Mesenchymal stem cell (in vitro differentiated cells and primary cell): ENCODE results near the gene ROPN1L.
"Not testable (repeated sequence)": the region's sequence is repeated elsewhere in the genome, so short reads cannot be mapped to it uniquely, and the experiment has no call there.

Experiments used
- DNase-seq: peaks from one replicate; pipeline ENCODE4 v3.0.0-alpha.2; 2013
- H2AFZ ChIP-seq: one replicate; pipeline ENCODE4 v1.6.1; 2013; ENCODE audit warnings: low read depth, mild to moderate bottlenecking, control low read depth, inconsistent platforms, low read length, moderate library complexity
- H2AK5ac ChIP-seq: 2 replicates; pipeline ENCODE4 v1.6.1; 2013; ENCODE audit warnings: low read length, moderate library complexity, mild to moderate bottlenecking, inconsistent platforms; ENCODE audit not compliant: severe bottlenecking
- H2BK120ac ChIP-seq: one replicate; pipeline ENCODE4 v1.6.1; 2013; ENCODE audit warnings: low read depth, mild to moderate bottlenecking, inconsistent platforms, low read length, moderate library complexity
- H2BK12ac ChIP-seq, 2 experiments: one replicate each; pipeline ENCODE4 v1.6.1; 2013; ENCODE audit warnings: inconsistent platforms in 2 of 2, low read length in 2 of 2, mild to moderate bottlenecking in 2 of 2, moderate library complexity in 2 of 2, control low read depth in 1 of 2
- H2BK15ac ChIP-seq: one replicate; pipeline ENCODE4 v1.6.1; 2013; ENCODE audit warnings: mild to moderate bottlenecking, low read depth, inconsistent platforms; ENCODE audit not compliant: poor library complexity, severe bottlenecking
- H2BK5ac ChIP-seq: 2 replicates; pipeline ENCODE4 v1.6.1; 2013; ENCODE audit warnings: low read depth, mild to moderate bottlenecking, low read length, control low read depth, inconsistent platforms; ENCODE audit not compliant: poor library complexity, severe bottlenecking
- H3K14ac ChIP-seq, 2 experiments: one replicate each; pipeline ENCODE4 v1.6.1; 2013; ENCODE audit warnings: inconsistent platforms in 2 of 2, low read length in 2 of 2, control low read depth in 1 of 2, mild to moderate bottlenecking in 1 of 2, moderate library complexity in 1 of 2
- H3K18ac ChIP-seq, 2 experiments: one replicate each; pipeline ENCODE4 v1.6.1; 2013; ENCODE audit warnings: inconsistent platforms in 2 of 2, low read length in 2 of 2, control low read depth in 1 of 2, low read depth in 1 of 2, mild to moderate bottlenecking in 1 of 2
- H3K23ac ChIP-seq, 2 experiments: one replicate each; pipeline ENCODE4 v1.6.1; 2013; ENCODE audit warnings: inconsistent platforms in 2 of 2, low read length in 2 of 2, mild to moderate bottlenecking in 2 of 2, moderate library complexity in 2 of 2, control low read depth in 1 of 2
- H3K27ac ChIP-seq: 2 replicates; pipeline ENCODE4 v1.5.1; 2013; ENCODE audit warnings: mild to moderate bottlenecking, moderate library complexity, low read length, control low read depth, inconsistent platforms; ENCODE audit not compliant: poor library complexity, severe bottlenecking
- H3K27me3 ChIP-seq, 2 experiments: 2 replicates each; pipeline versions ENCODE4 v1.6.1 to v1.7.0; 2013; ENCODE audit warnings: low read length in 2 of 2, mild to moderate bottlenecking in 2 of 2, moderate library complexity in 2 of 2, control low read depth in 1 of 2, inconsistent platforms in 1 of 2; ENCODE audit not compliant: control insufficient read depth in 1 of 2, insufficient read depth in 1 of 2
- H3K36me3 ChIP-seq, 2 experiments: 2 replicates each; pipeline versions ENCODE4 v1.6.1 to v1.7.0; 2013; ENCODE audit warnings: low read length in 2 of 2, control low read depth in 1 of 2, inconsistent platforms in 1 of 2, low read depth in 1 of 2, mild to moderate bottlenecking in 1 of 2; ENCODE audit not compliant: insufficient read depth in 2 of 2, control insufficient read depth in 1 of 2
- H3K4ac ChIP-seq, 2 experiments: one replicate each; pipeline ENCODE4 v1.6.1; 2013; ENCODE audit warnings: inconsistent platforms in 2 of 2, low read length in 2 of 2, mild to moderate bottlenecking in 2 of 2, moderate library complexity in 2 of 2, control low read depth in 1 of 2, low read depth in 1 of 2
- H3K4me1 ChIP-seq: 2 replicates; pipeline ENCODE4 v1.6.1; 2013; ENCODE audit warnings: low read depth, low read length, control low read depth; ENCODE audit not compliant: control insufficient read depth, insufficient read depth
- H3K4me2 ChIP-seq: 2 replicates; pipeline ENCODE4 v1.6.1; 2013; ENCODE audit warnings: low read length, mild to moderate bottlenecking, inconsistent platforms; ENCODE audit not compliant: poor library complexity, severe bottlenecking
- H3K4me3 ChIP-seq, 2 experiments: 2 replicates each; pipeline versions ENCODE4 v1.5.1 to v1.7.0; 2013; ENCODE audit warnings: low read length in 2 of 2, mild to moderate bottlenecking in 2 of 2, control low read depth in 1 of 2, low read depth in 1 of 2; ENCODE audit not compliant: insufficient read depth in 1 of 2
- H3K79me1 ChIP-seq: replicated peaks from 2 replicates; pipeline ENCODE4 v1.6.1; 2013; ENCODE audit warnings: mild to moderate bottlenecking, control low read depth, low read length, inconsistent platforms; ENCODE audit not compliant: poor library complexity, severe bottlenecking
- H3K9ac ChIP-seq: 2 replicates; pipeline ENCODE4 v1.7.0; 2013; ENCODE audit warnings: mild to moderate bottlenecking, low read length, moderate library complexity
- H3K9me3 ChIP-seq: 2 replicates; pipeline ENCODE4 v1.7.0; 2013; ENCODE audit warnings: mild to moderate bottlenecking, low read length; ENCODE audit not compliant: control insufficient read depth
- H4K8ac ChIP-seq: one replicate; pipeline ENCODE4 v1.6.1; 2013; ENCODE audit warnings: inconsistent platforms, mild to moderate bottlenecking, low read length, moderate library complexity
- H4K91ac ChIP-seq: one replicate; pipeline ENCODE4 v1.6.1; 2013; ENCODE audit warnings: mild to moderate bottlenecking, low read length, inconsistent platforms
- WGBS: methylation state at CpG from one replicate; pipeline ENCODE4 v1.1.7; 2013; ENCODE audit warnings: mixed read lengths; 5-methylcytosine and 5-hydroxymethylcytosine counted together

ROPN1L gene

DNA sequence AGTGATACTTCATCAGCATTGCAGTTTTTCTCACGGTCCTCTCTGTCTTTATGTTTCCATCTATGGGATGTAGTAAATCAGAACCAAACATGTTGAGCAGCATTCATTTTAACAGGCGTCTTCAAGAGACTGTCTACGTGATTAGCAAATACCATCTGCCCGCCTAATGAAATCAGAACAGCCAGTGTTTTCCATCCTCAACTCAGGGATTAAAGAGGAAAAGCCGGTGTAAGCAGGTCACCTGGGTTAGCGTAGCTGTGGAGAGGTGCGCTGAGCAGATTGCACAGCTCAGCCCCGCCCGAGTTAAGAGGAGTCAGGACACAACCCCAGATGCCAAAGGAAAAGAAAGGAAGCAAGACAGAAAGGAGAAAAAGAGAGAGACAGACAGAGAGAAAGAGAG lies 67.9 kb downstream of the ROPN1L start:
- Histone ChIP-seq H3K23ac (no peak overlapping the region), H3K79me1 (no peaks in the 10 kb centered on the region), H2BK5ac (no peak overlapping the region), H3K27me3 (no peaks in the 10 kb centered on the region), H3K4ac (no peak overlapping the region), H3K36me3 (no peaks in the 10 kb centered on the region), H3K4me3 (no peak overlapping the region), H3K9ac (no peak overlapping the region), H2BK12ac (no peak overlapping the region), H3K4me1 (peaks cover 19% of the 10 kb centered on the region), H2AK5ac (peak overlapping the region; percentile 89), H3K18ac (no peak overlapping the region), H2BK15ac (no peak overlapping the region), H4K8ac (no peak overlapping the region), H2BK120ac (no peak overlapping the region), H3K14ac (no peak overlapping the region), H2AFZ (no peak overlapping the region), H3K9me3 (peaks cover 4% of the 10 kb centered on the region), H4K91ac (no peak overlapping the region), H3K4me2 (no peak overlapping the region), H3K27ac (no peak overlapping the region)
- no peak for DNase-seq
- WGBS, result 96% methylated on average over 7 of the region's 9 CpGs

DNA sequence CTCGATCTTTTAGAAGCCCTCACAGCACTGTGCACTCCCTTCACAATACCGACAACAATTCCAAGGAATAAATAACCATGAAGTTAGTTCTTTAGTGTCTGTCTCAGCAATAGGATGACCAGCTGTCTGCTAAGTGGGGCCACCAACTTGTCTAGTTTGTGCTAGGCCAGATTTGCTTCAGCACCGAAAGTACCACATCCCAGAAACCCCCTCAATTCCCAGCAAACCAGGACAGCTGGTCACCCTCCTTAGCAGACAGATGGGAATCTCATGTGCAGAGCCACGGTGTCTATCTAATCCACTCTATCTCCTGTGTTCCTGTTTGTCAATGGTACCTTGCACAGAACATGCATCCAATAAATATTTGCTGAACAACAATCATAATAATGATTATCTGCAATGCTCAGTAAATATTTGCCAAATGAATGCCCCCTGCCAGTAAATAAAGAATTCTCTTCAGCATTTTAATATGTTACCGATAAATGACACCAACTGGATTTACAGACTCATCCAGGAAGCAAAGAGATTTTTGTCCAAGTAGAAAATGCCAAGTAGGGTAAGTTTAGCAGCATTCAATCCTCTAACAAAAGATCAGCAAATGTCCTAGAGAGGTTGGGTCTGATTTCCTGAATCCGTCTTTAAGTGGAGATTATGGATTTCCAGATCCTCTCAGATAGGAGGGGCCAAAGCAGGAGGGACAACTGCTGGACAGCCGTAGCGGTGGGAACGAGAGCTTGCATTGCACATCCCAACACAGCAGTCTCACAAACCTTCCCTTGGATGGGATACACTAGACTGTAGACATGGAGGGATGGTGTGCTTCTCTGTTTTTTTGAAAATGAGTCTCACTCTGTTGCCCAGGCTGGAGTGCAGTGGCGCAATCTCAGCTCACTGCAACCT lies 70.3 kb downstream of the ROPN1L start:
- Histone ChIP-seq H3K27me3 (no peaks in the 10 kb centered on the region), H3K79me1 (no peaks in the 10 kb centered on the region), H3K36me3 (no peaks in the 10 kb centered on the region), H3K4me2 (no peak overlapping the region), H3K4me3 (no peak overlapping the region), H3K9ac (no peak overlapping the region), H2AFZ (no peak overlapping the region), H3K9me3 (peaks cover 4% of the 10 kb centered on the region), H2AK5ac (peak overlapping the region; percentile 99), H3K18ac (no peak overlapping the region), H4K8ac (no peak overlapping the region), H3K4ac (no peak overlapping the region), H2BK15ac (no peak overlapping the region), H4K91ac (no peak overlapping the region), H3K4me1 (peaks cover 20% of the 10 kb centered on the region), H2BK5ac (peak overlapping the region; percentile 77), H2BK12ac (no peak overlapping the region), H2BK120ac (no peak overlapping the region), H3K27ac (peak overlapping the region; percentile 89), H3K23ac (no peak overlapping the region), H3K14ac (peak overlapping the region in 1 of 2 experiments; percentile 75)
- no peak for DNase-seq
- 76% methylated on average over 7 of the region's 10 CpGs for WGBS

DNA sequence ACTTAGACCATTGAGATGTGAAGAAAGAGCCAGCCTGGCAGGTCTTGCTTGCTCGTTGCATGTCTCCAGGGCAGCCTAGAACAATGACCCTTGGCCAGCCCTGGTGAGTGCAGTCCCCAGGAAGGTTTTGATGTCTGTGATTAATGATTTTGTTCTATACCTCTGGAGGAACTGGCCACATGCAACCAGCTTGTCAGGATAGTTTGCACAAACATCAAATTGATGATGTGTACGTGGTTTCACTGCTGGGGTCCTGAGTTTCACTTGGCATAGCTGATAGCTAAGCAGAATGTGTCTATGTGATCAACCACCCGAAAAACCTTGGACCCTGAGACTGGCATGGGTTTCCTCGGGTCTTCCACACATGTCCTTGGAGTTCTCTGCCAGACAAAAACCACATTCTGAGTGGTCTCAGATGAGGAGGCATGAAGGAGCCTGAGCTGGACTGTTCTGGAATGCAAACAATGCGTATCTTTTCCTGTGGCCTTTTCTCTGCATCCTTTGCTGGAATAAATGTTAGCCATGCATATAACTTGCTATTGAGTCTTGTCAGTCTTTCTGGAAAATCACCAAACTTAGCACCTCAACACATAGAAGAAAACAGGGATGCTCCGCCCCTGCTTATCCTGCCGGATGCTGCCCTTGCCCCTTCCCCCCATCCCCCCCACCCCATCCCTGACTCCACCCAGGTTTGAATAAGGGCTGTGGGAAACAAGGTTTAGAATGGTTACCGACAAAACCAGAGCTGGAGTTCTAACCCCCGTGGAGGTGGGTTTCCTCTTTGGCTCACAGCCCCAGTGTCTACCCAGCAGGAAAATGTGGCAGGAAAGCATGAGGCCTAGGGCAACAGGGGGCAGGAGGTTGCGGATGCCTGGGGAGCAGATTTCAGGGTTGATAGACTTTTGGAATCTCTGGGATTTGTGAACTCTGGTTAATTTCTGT lies 72.1 kb downstream of the ROPN1L start:
- H3K9me3 ChIP-seq, result peaks cover 4% of the 10 kb centered on the region
- no peak overlapping the region for H3K14ac ChIP-seq
- H3K36me3 ChIP-seq, result no peaks in the 10 kb centered on the region
- H2BK5ac ChIP-seq, result peak overlapping the region; percentile 49
- DNase-seq, result peak; percentile 68
- H3K27me3 ChIP-seq, result no peaks in the 10 kb centered on the region
- H3K18ac ChIP-seq, result peak overlapping the region; percentile 60 to 67
- 23% methylated on average over 8 of the region's 10 CpGs for WGBS
- H3K4me1 ChIP-seq, result peaks cover 22% of the 10 kb centered on the region
- no peak overlapping the region for H4K8ac ChIP-seq
- H4K91ac ChIP-seq, result peak overlapping the region; percentile 37
- peak overlapping the region in 1 of 2 experiments; percentile 54 for H2BK12ac ChIP-seq
- no peaks in the 10 kb centered on the region for H3K79me1 ChIP-seq
- H3K9ac ChIP-seq, result no peak overlapping the region
- no peak overlapping the region for H3K4me3 ChIP-seq
- peak overlapping the region; percentile 93 for H3K27ac ChIP-seq
- no peak overlapping the region for H3K4ac ChIP-seq
- peak overlapping the region; percentile 59 for H2AK5ac ChIP-seq
- H2BK15ac ChIP-seq, result no peak overlapping the region
- no peak overlapping the region for H2BK120ac ChIP-seq
- no peak overlapping the region for H3K23ac ChIP-seq
- H2AFZ ChIP-seq, result no peak overlapping the region
- H3K4me2 ChIP-seq, result peak overlapping the region; percentile 21

DNA sequence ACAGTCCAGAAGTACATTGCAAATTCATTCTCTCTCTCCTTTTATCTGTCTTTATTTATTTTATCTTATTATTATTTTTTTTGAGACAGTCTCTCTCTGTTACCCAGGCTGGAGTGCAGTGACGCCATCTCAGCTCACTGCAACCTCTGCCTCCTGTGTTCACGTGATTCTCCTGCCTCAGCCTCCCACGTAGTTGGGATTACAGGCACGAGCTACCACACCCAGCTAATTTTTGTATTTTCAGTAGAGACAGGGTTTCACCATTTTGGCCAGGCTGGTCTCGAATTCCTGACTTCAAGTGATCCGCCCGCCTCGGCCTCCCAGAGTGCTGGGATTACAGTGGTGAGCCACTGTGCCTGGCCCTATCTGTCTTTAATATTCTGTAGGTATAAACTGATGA lies 72.9 kb downstream of the ROPN1L start:
- not testable (repeated sequence) for H2BK120ac ChIP-seq, H3K36me3 ChIP-seq, H3K18ac ChIP-seq, H4K8ac ChIP-seq, H2AK5ac ChIP-seq, H3K9ac ChIP-seq, H3K14ac ChIP-seq, H3K4ac ChIP-seq, H3K79me1 ChIP-seq, H3K23ac ChIP-seq, DNase-seq, H4K91ac ChIP-seq, H2BK5ac ChIP-seq, H2BK15ac ChIP-seq, H3K27me3 ChIP-seq, H3K9me3 ChIP-seq, H3K4me3 ChIP-seq, H2BK12ac ChIP-seq, H3K4me2 ChIP-seq, H2AFZ ChIP-seq
- peaks cover 22% of the 10 kb centered on the region for H3K4me1 ChIP-seq
- 86% methylated on average over 8 of the region's 8 CpGs for WGBS
- peak overlapping the region; percentile 93 for H3K27ac ChIP-seq
